CD8-positive, alpha-beta memory T cell (primary cell): ENCODE results near the gene KIF18B. TPM values are rescaled to one million over a fixed set of nuclear protein-coding genes. Genes with fewer than 3 reads are reported as not detected.

Source experiments
- CTCF ChIA-PET: fragments of 350-600 bp; sonication (Branson Sonifier 250); formaldehyde crosslinking; loops from one replicate; lab custom pipeline; 2021; ENCODE audit warnings: antibody characterized with exemption; lab: Charles Lee
- POLR2A ChIA-PET: fragments of 350-600 bp; sonication (Branson Sonifier 250); formaldehyde crosslinking; loops from one replicate; lab custom pipeline; 2021; ENCODE audit warnings: antibody characterized with exemption; lab: Charles Lee
- DNase-seq, 5 donors: peaks; one replicate each; pipeline versions ENCODE4 v3.0.0 to v3.0.0-alpha.2; 2020 to 2022; ENCODE audit warnings: mixed read lengths in 1 of 5
- H3K27ac ChIP-seq: one replicate; pipeline ENCODE4 v1.7.0; 2013; ENCODE audit warnings: low read depth, mild to moderate bottlenecking, low read length, moderate library complexity
- H3K27me3 ChIP-seq: 2 replicates; pipeline ENCODE4 v1.7.0; 2013; ENCODE audit warnings: low read length, mild to moderate bottlenecking; ENCODE audit not compliant: insufficient read depth, poor library complexity, severe bottlenecking
- H3K36me3 ChIP-seq: 2 replicates; pipeline ENCODE4 v1.7.0; 2013; ENCODE audit warnings: mild to moderate bottlenecking, low read length, moderate library complexity; ENCODE audit not compliant: insufficient read depth
- H3K4me1 ChIP-seq: 2 replicates; pipeline ENCODE4 v1.7.0; 2013; ENCODE audit warnings: mild to moderate bottlenecking, low read length, moderate library complexity; ENCODE audit not compliant: insufficient read depth
- H3K4me3 ChIP-seq: 2 replicates; pipeline ENCODE4 v1.7.0; 2013; ENCODE audit warnings: mild to moderate bottlenecking, low read length
- H3K9me3 ChIP-seq: 2 replicates; pipeline ENCODE4 v1.7.0; 2013; ENCODE audit warnings: mild to moderate bottlenecking, low read length
- H3K27ac Mint-ChIP-seq, 8 donors: one replicate each; pipeline ENCODE4 v1.8.0; 2020 to 2021; ENCODE audit warnings: mixed read lengths in 8 of 8, mild to moderate bottlenecking in 6 of 8, inconsistent platforms in 3 of 8, moderate library complexity in 3 of 8
- H3K27me3 Mint-ChIP-seq, 2 donors: one replicate each; pipeline ENCODE4 v1.8.0; 2020 to 2021; ENCODE audit warnings: mixed read lengths in 2 of 2, mild to moderate bottlenecking in 1 of 2, moderate library complexity in 1 of 2
- H3K36me3 Mint-ChIP-seq, 3 donors: one replicate each; pipeline ENCODE4 v1.8.0; 2020 to 2021; ENCODE audit warnings: mixed read lengths in 3 of 3, inconsistent platforms in 1 of 3, mild to moderate bottlenecking in 1 of 3
- H3K4me1 Mint-ChIP-seq, 3 donors: one replicate each; pipeline ENCODE4 v1.8.0; 2020 to 2021; ENCODE audit warnings: mixed read lengths in 3 of 3, inconsistent platforms in 1 of 3, mild to moderate bottlenecking in 1 of 3
- H3K4me3 Mint-ChIP-seq, 7 donors: one replicate each; pipeline ENCODE4 v1.8.0; 2020 to 2021; ENCODE audit warnings: mixed read lengths in 7 of 7, mild to moderate bottlenecking in 6 of 7, moderate library complexity in 4 of 7, inconsistent platforms in 2 of 7
- H3K9me3 Mint-ChIP-seq, 5 donors: one replicate each; pipeline ENCODE4 v1.8.0; 2020 to 2022; ENCODE audit warnings: mixed read lengths in 5 of 5, mild to moderate bottlenecking in 3 of 5, moderate library complexity in 2 of 5, inconsistent platforms in 1 of 5
- polyA plus RNA-seq: library from polyadenylated mRNA; unstranded; fragments of 300-500 nt; fragmentation: Illumina TruSeq; gene quantifications from one replicate; pipeline ENCODE4 v1.2.3, GENCODE V29; 2021
- total RNA-seq, 2 experiments: library from RNA; stranded (reverse); gene quantifications; one replicate each; pipeline ENCODE4 v1.2.3, GENCODE V29; 2021

KIF18B gene
- total and polyA plus RNA-seq, 3 experiments from 2014 or later: 0.10 to 28.3 (median 27.1) TPM

- Mint-ChIP-seq H3K4me3 (no peak overlapping the region), H3K4me1 (peaks cover 17 to 23% (median 20%) of the 10 kb centered on the region in 3 donors), H3K36me3 (peaks cover 0 to 10% (median 1%) of the 10 kb centered on the region in 3 donors), H3K27me3 (peaks cover 4 to 12% of the 10 kb centered on the region in 2 donors), H3K9me3 (no peaks in the 10 kb centered on the region), H3K27ac (peak overlapping the region in 3 of 8 donors; percentile 44 to 100 (median 77))
- Histone ChIP-seq H3K27me3 (no peaks in the 10 kb centered on the region), H3K27ac (no peak overlapping the region), H3K36me3 (no peaks in the 10 kb centered on the region), H3K4me1 (peaks cover 19% of the 10 kb centered on the region), H3K9me3 (no peaks in the 10 kb centered on the region), H3K4me3 (no peak overlapping the region)
- CTCF ChIA-PET: interaction anchor here (0.9 to 1.5 kb wide), 4 partner anchors 9 to 120 kb away, joined by 3 to 5 read pairs (median 3); no protein-coding TSS in a partner anchor
- POLR2A ChIA-PET: interaction anchor here (1.4 kb wide), 1 partner anchor 1904 kb away, joined by 3 read pairs; the partner anchor contains the start of gene RPL27
- no peak for DNase-seq
Measured at GRCh38 chr17:44902135-44902760, 45.3 kb downstream of the KIF18B start.

- no peaks in the 10 kb centered on the region for H3K27me3 ChIP-seq
- Mint-ChIP-seq H3K4me3 (peak overlapping the region in 1 of 7 donors; percentile 64), H3K27me3 (peaks cover 4 to 12% of the 10 kb centered on the region in 2 donors), H3K27ac (peak overlapping the region in 4 of 8 donors; percentile 5 to 100 (median 40)), H3K9me3 (no peaks in the 10 kb centered on the region), H3K4me1 (peaks cover 17 to 26% (median 20%) of the 10 kb centered on the region in 3 donors), H3K36me3 (peaks cover 0 to 12% (median 1%) of the 10 kb centered on the region in 3 donors)
- no peaks in the 10 kb centered on the region for H3K36me3 ChIP-seq
- POLR2A ChIA-PET: interaction anchor here (1.4 kb wide), 1 partner anchor 1904 kb away, joined by 3 read pairs; the partner anchor contains the start of gene RPL27
- DNase-seq: no peak
- no peak overlapping the region for H3K27ac ChIP-seq
- H3K4me1 ChIP-seq: peaks cover 21% of the 10 kb centered on the region
- CTCF ChIA-PET: interaction anchor here (0.9 to 1.6 kb wide), 4 partner anchors 9 to 234 kb away, joined by 3 to 5 read pairs (median 3); partner anchors contain the start of gene ACBD4
- H3K9me3 ChIP-seq: no peaks in the 10 kb centered on the region
- H3K4me3 ChIP-seq: no peak overlapping the region
Measured at GRCh38 chr17:44901411-44901921, 46.1 kb downstream of the KIF18B start.

- Histone ChIP-seq H3K27me3 (no peaks in the 10 kb centered on the region), H3K36me3 (no peaks in the 10 kb centered on the region), H3K9me3 (no peaks in the 10 kb centered on the region), H3K27ac (no peak overlapping the region), H3K4me1 (peaks cover 21% of the 10 kb centered on the region), H3K4me3 (no peak overlapping the region)
- Mint-ChIP-seq H3K9me3 (no peaks in the 10 kb centered on the region), H3K36me3 (peaks cover 0 to 15% (median 3%) of the 10 kb centered on the region in 3 donors), H3K27ac (peak overlapping the region in 6 of 8 donors; percentile 12 to 100 (median 64)), H3K4me3 (peak overlapping the region in 4 of 7 donors; percentile 6 to 96 (median 46)), H3K27me3 (peaks cover 4 to 8% of the 10 kb centered on the region in 2 donors), H3K4me1 (peaks cover 20 to 30% (median 24%) of the 10 kb centered on the region in 3 donors)
- CTCF ChIA-PET: interaction anchor here (0.9 to 1.6 kb wide), 4 partner anchors 10 to 235 kb away, joined by 3 to 5 read pairs (median 3); partner anchors contain the start of gene ACBD4
- DNase-seq: no peak
- POLR2A ChIA-PET: no interaction called here
Measured at GRCh38 chr17:44900894-44901293, 46.7 kb downstream of the KIF18B start.

- CTCF ChIA-PET: interaction anchor here (1.0 to 2.0 kb wide), 4 partner anchors 12 to 123 kb away, joined by 3 to 6 read pairs (median 4); no protein-coding TSS in a partner anchor
Measured at GRCh38 chr17:44899074-44899782, 48.3 kb downstream of the KIF18B start, which contains the start of gene EFTUD2. TSS of gene EFTUD2 (minus strand) at chr17:44899445. CDS start at chr17:44894521, 4,924 bp downstream.

GRCh38 chr17:44898768-44899073, 48.9 kb downstream of the KIF18B start:
- H3K4me1 ChIP-seq: peaks cover 21% of the 10 kb centered on the region
- peak overlapping the region; percentile 99 for H3K27ac ChIP-seq
- Mint-ChIP-seq H3K27ac (peak overlapping the region; percentile 99 to 100 (median 100)), H3K4me1 (peaks cover 25 to 40% (median 35%) of the 10 kb centered on the region in 3 donors), H3K9me3 (no peaks in the 10 kb centered on the region), H3K36me3 (peaks cover 3 to 33% (median 5%) of the 10 kb centered on the region in 3 donors), H3K4me3 (peak overlapping the region; percentile 88 to 99 (median 96)), H3K27me3 (peaks cover 0 to 4% of the 10 kb centered on the region in 2 donors)
- no peaks in the 10 kb centered on the region for H3K27me3 ChIP-seq
- H3K4me3 ChIP-seq: peak overlapping the region; percentile 95
- CTCF ChIA-PET: interaction anchor here (1.0 to 2.0 kb wide), 4 partner anchors 12 to 123 kb away, joined by 3 to 6 read pairs (median 4); no protein-coding TSS in a partner anchor
- H3K36me3 ChIP-seq: peaks cover 4% of the 10 kb centered on the region
- no peak for DNase-seq
- no peaks in the 10 kb centered on the region for H3K9me3 ChIP-seq
- POLR2A ChIA-PET: interaction anchor here (1.1 to 1.7 kb wide), 4 partner anchors 19 to 1415 kb away, joined by 3 to 7 read pairs (median 4); partner anchors contain the start of genes DHX8 and HEXIM1

More at GRCh38 chr17:44899074-44899782, 48.3 kb downstream of the KIF18B start, which contains the start of gene EFTUD2:
- Mint-ChIP-seq H3K4me3 (peak within 1 kb of the TSS; percentile 88 to 99 (median 96)), H3K4me1 (peaks cover 25 to 40% (median 35%) of the 10 kb centered on the region in 3 donors), H3K36me3 (peaks cover 3 to 28% (median 5%) of the 10 kb centered on the region in 3 donors), H3K9me3 (no peaks in the 10 kb centered on the region), H3K27ac (peak within 1 kb of the TSS; percentile 99 to 100 (median 100)), H3K27me3 (peaks cover 0 to 4% of the 10 kb centered on the region in 2 donors)
- peak within 1 kb of the TSS; percentile 95 for H3K4me3 ChIP-seq
- H3K4me1 ChIP-seq: peaks cover 21% of the 10 kb centered on the region
- peaks cover 4% of the 10 kb centered on the region for H3K36me3 ChIP-seq
- DNase-seq: peak; percentile 89 to 96 (median 96)
- H3K9me3 ChIP-seq: no peaks in the 10 kb centered on the region
- no peaks in the 10 kb centered on the region for H3K27me3 ChIP-seq
- H3K27ac ChIP-seq: peak within 1 kb of the TSS; percentile 99
- POLR2A ChIA-PET: interaction anchor here (1.3 to 1.7 kb wide), 3 partner anchors 120 to 250 kb away, joined by 4 to 7 read pairs (median 5); partner anchors contain the start of gene HEXIM1

- H3K27me3 Mint-ChIP-seq: peaks cover 0 to 4% of the 10 kb centered on the region in 2 donors
- Histone ChIP-seq H3K27me3 (no peaks in the 10 kb centered on the region), H3K9me3 (no peaks in the 10 kb centered on the region), H3K4me1 (peaks cover 16% of the 10 kb centered on the region), H3K4me3 (no peak overlapping the region), H3K27ac (no peak overlapping the region), H3K36me3 (peaks cover 4% of the 10 kb centered on the region)
- no peak overlapping the region for H3K27ac Mint-ChIP-seq
- H3K4me1 Mint-ChIP-seq: peaks cover 28 to 52% (median 41%) of the 10 kb centered on the region in 3 donors
- DNase-seq: no peak
- ChIA-PET POLR2A (no interaction called here), CTCF (interaction anchor here (0.7 kb wide), 1 partner anchor 163 kb away, joined by 6 read pairs; no protein-coding TSS in a partner anchor)
- no peaks in the 10 kb centered on the region for H3K9me3 Mint-ChIP-seq
- no peak overlapping the region for H3K4me3 Mint-ChIP-seq
- H3K36me3 Mint-ChIP-seq: peaks cover 3 to 53% (median 8%) of the 10 kb centered on the region in 3 donors
Measured at GRCh38 chr17:44894642-44895041, 52.9 kb downstream of the KIF18B start.

- Histone ChIP-seq H3K4me1 (peaks cover 25% of the 10 kb centered on the region), H3K4me3 (no peak overlapping the region), H3K27ac (no peak overlapping the region), H3K36me3 (peaks cover 4% of the 10 kb centered on the region), H3K27me3 (no peaks in the 10 kb centered on the region), H3K9me3 (no peaks in the 10 kb centered on the region)
- ChIA-PET CTCF (no interaction called here), POLR2A (no interaction called here)
- DNase-seq: no peak
- Mint-ChIP-seq H3K36me3 (peaks cover 3 to 44% (median 7%) of the 10 kb centered on the region in 3 donors), H3K9me3 (no peaks in the 10 kb centered on the region), H3K27ac (peak overlapping the region in 1 of 8 donors; percentile 23), H3K27me3 (no peaks in the 10 kb centered on the region), H3K4me1 (peaks cover 18 to 38% (median 26%) of the 10 kb centered on the region in 3 donors), H3K4me3 (no peak overlapping the region)
Measured at GRCh38 chr17:44892250-44892649, 55.3 kb downstream of the KIF18B start.
